K562 (cell line): ENCODE measurements around the gene TSSK2. TPM values are rescaled to one million over a fixed set of nuclear protein-coding genes. Genes with fewer than 3 reads are reported as not detected.
A peak's percentile ranks its signal among the peaks of the same experiment; 100 is the strongest.

Experiments
- ATAC-seq: fragments of 200-7000 bp; cut with Tn5 transposase; 3 replicates; pipeline ENCODE4 v1.9.1; 2020; ENCODE audit warnings: moderate library complexity
- BruUV-seq: library from RNA; stranded (reverse); fragments of 400-500 nt; replicated peaks from 2 replicates; lab custom pipeline; 2021; lab: Mats Ljungman, UMichigan
- CTCF ChIA-PET: fragments of 300-600 bp; formaldehyde crosslinking; extraction: SDS; loops from one replicate; lab custom pipeline; 2021; ENCODE audit warnings: low intra/inter-chr PET ratio; lab: Yijun Ruan, JAX
- POLR2A ChIA-PET: fragments of 300-600, 350-650 bp; sonication (Branson Sonifier 250); formaldehyde crosslinking; extraction: SDS; loops from one replicate; lab custom pipeline; 2021; ENCODE audit warnings: antibody characterized with exemption, inconsistent platforms; lab: Yijun Ruan, JAX
- DNase-seq, 4 experiments: peaks; one replicate each; pipeline versions ENCODE4 v3.0.0 to v3.0.0-alpha.2; 2011 to 2018; ENCODE audit warnings: low spot score in 3 of 4, mixed read lengths in 3 of 4; ENCODE audit errors: extremely low read depth in 1 of 4
- FAIRE-seq: peaks from 2 replicates; lab custom pipeline; 2011; peaks lifted over from hg19 to GRCh38; lab: Jason Lieb, UNC
- H2AFZ ChIP-seq: 2 replicates; pipeline ENCODE4 v1.6.0; 2011; ENCODE audit warnings: low read depth, low read length, control low read depth, inconsistent platforms
- H3K27ac ChIP-seq: fragments of 200-600 bp; 3 replicates; pipeline ENCODE4 v1.8.0; 2011; ENCODE audit warnings: low read depth, mild to moderate bottlenecking, control low read depth, inconsistent platforms, low read length, moderate library complexity, mixed read lengths; ENCODE audit errors: extremely low read depth
- H3K27me3 ChIP-seq, 2 experiments: fragments of 300-600 bp in 1 of 2; 2 replicates in 1 of 2; 3 replicates in 1 of 2; pipeline versions ENCODE4 v1.6.0 to v1.8.0; 2011; ENCODE audit warnings: inconsistent platforms in 2 of 2, low read length in 2 of 2, mild to moderate bottlenecking in 1 of 2, mixed read lengths in 1 of 2, moderate library complexity in 1 of 2; ENCODE audit not compliant: control insufficient read depth in 2 of 2, insufficient read depth in 2 of 2
- H3K36me3 ChIP-seq: fragments of 300-600 bp; 3 replicates; pipeline ENCODE4 v1.8.0; 2011; ENCODE audit warnings: mild to moderate bottlenecking, low read length, inconsistent platforms; ENCODE audit not compliant: control insufficient read depth, insufficient read depth
- H3K4me1 ChIP-seq, 2 experiments: fragments of 200-600 bp in 1 of 2; replicated peaks in 1 of 2; 2 replicates in 1 of 2; 3 replicates in 1 of 2; pipeline versions ENCODE4 v1.5.1 to v1.8.0; 2011; ENCODE audit warnings: inconsistent platforms in 2 of 2, low read length in 2 of 2, mild to moderate bottlenecking in 1 of 2, mixed read lengths in 1 of 2, moderate library complexity in 1 of 2; ENCODE audit not compliant: control insufficient read depth in 2 of 2, insufficient read depth in 2 of 2
- H3K4me2 ChIP-seq: 2 replicates; pipeline ENCODE4 v1.6.1; 2011; ENCODE audit warnings: low read length, control low read depth, inconsistent platforms, mixed read lengths; ENCODE audit not compliant: insufficient read depth
- H3K4me3 ChIP-seq: fragments of 200-600 bp; sonication (generic), shearing (Covaris generic); 2 replicates; pipeline ENCODE4 v1.5.1; 2016; ENCODE audit warnings: control low read depth, inconsistent platforms
- H3K79me2 ChIP-seq: fragments of 200-600 bp; 3 replicates; pipeline ENCODE4 v1.8.0; 2011; ENCODE audit warnings: low read length, inconsistent platforms; ENCODE audit not compliant: control insufficient read depth, insufficient read depth
- H3K9ac ChIP-seq, 2 experiments: 2 replicates each; pipeline versions ENCODE4 v1.6.0 to v1.6.1; 2011; ENCODE audit warnings: low read depth in 2 of 2, low read length in 2 of 2, control low read depth in 1 of 2, inconsistent platforms in 1 of 2, mild to moderate bottlenecking in 1 of 2, mixed read lengths in 1 of 2; ENCODE audit not compliant: insufficient read depth in 1 of 2
- H3K9me1 ChIP-seq: one replicate; pipeline ENCODE4 v1.6.0; 2011; ENCODE audit warnings: inconsistent platforms, mild to moderate bottlenecking, low read length, moderate library complexity; ENCODE audit not compliant: control insufficient read depth, insufficient read depth
- H3K9me3 ChIP-seq: replicated peaks from 2 replicates; pipeline ENCODE4 v1.5.1; 2011; ENCODE audit warnings: low read depth, low read length, inconsistent platforms; ENCODE audit not compliant: control insufficient read depth, insufficient read depth
- H4K20me1 ChIP-seq: replicated peaks from 2 replicates; pipeline ENCODE4 v1.6.1; 2011; ENCODE audit warnings: low read length, inconsistent platforms, mixed read lengths; ENCODE audit not compliant: control insufficient read depth, insufficient read depth
- ADNP ChIP-seq: fragments of 200-800 bp; sonication (Bioruptor generic); IDR thresholded peaks from 2 replicates; pipeline ENCODE4 v1.6.1; 2016; ENCODE audit warnings: missing genetic modification characterization, missing compliant biosample characterization
- ARID2 ChIP-seq: fragments of 450-650 bp; IDR thresholded peaks from 2 replicates; pipeline ENCODE4 v1.6.1; 2017; ENCODE audit warnings: antibody characterized with exemption, mild to moderate bottlenecking
- ARNT ChIP-seq, 2 experiments: fragments of 450-650 bp; IDR thresholded peaks; 2 replicates each; pipeline ENCODE4 v1.6.1; 2016; ENCODE audit warnings: mild to moderate bottlenecking in 1 of 2
- CBX3 ChIP-seq, 2 experiments: IDR thresholded peaks; 1 replicate in 1 of 2; 2 replicates in 1 of 2; pipeline ENCODE4 v1.6.1; 2012; ENCODE audit warnings: inconsistent platforms in 2 of 2, low read length in 2 of 2, borderline replicate concordance in 1 of 2, control low read depth in 1 of 2
- FOXA1 ChIP-seq: fragments of 450-650 bp; IDR thresholded peaks from 2 replicates; pipeline ENCODE4 v1.6.1; 2016; ENCODE audit warnings: mild to moderate bottlenecking, borderline replicate concordance
- FOXA3 ChIP-seq, 2 experiments: fragments of 450-650 bp in 1 of 2; sonication (generic) in 1 of 2; formaldehyde crosslinking; IDR thresholded peaks in 1 of 2; conservative IDR thresholded peaks in 1 of 2; 2 replicates each; pipeline versions ENCODE4 v1.4.0 to v1.8.0; 2020 to 2022; ENCODE audit warnings: mild to moderate bottlenecking in 2 of 2, missing genetic modification reagents in 1 of 2
- FOXP1 ChIP-seq: sonication (generic); formaldehyde crosslinking; IDR thresholded peaks from 2 replicates; pipeline ENCODE4 v1.8.0; 2022; ENCODE audit warnings: mild to moderate bottlenecking, missing genetic modification reagents
- HDAC3 ChIP-seq: fragments of 450-650 bp; IDR thresholded peaks from 2 replicates; pipeline ENCODE4 v1.6.1; 2018; ENCODE audit warnings: borderline replicate concordance, mild to moderate bottlenecking, moderate library complexity; ENCODE audit not compliant: partially characterized antibody
- HLTF ChIP-seq: fragments of 450-650 bp; IDR thresholded peaks from 2 replicates; pipeline ENCODE4 v1.6.1; 2016
- HSF4 ChIP-seq: fragments of 250-450 bp; sonication (Bioruptor Pico); IDR thresholded peaks from 2 replicates; pipeline ENCODE4 v2.1.2; 2022; ENCODE audit warnings: mild to moderate bottlenecking, moderate library complexity, borderline replicate concordance
- JUN ChIP-seq, 2 experiments: sonication (generic) in 1 of 2; formaldehyde crosslinking in 1 of 2; IDR thresholded peaks; 2 replicates each; pipeline versions ENCODE4 v1.6.1 to v1.8.0; 2012 to 2022; ENCODE audit warnings: borderline replicate concordance in 2 of 2, mild to moderate bottlenecking in 2 of 2, improper control_type of control experiment in 1 of 2, low read depth in 1 of 2, low read length in 1 of 2, missing genetic modification reagents in 1 of 2
- MTA1 ChIP-seq: fragments of 450-650 bp; IDR thresholded peaks from 2 replicates; pipeline ENCODE4 v1.6.1; 2017; ENCODE audit warnings: borderline replicate concordance
- NKRF ChIP-seq: fragments of 450-650 bp; IDR thresholded peaks from 2 replicates; pipeline ENCODE4 v1.6.1; 2016; ENCODE audit warnings: borderline replicate concordance
- SP2 ChIP-seq: IDR thresholded peaks from 2 replicates; pipeline ENCODE4 v1.6.1; 2011; ENCODE audit warnings: mild to moderate bottlenecking, low read depth, low read length, moderate library complexity; ENCODE audit not compliant: poor library complexity, severe bottlenecking; ENCODE audit errors: extremely low read depth
- TRIM24 ChIP-seq, 2 experiments: fragments of 450-650 bp; IDR thresholded peaks; 2 replicates each; pipeline ENCODE4 v1.6.1; 2016
- TRIM28 ChIP-seq: fragments of 450-650 bp; IDR thresholded peaks from 2 replicates; pipeline ENCODE4 v1.6.1; 2017
- ZEB2 ChIP-seq: fragments of 450-650 bp; IDR thresholded peaks from 2 replicates; pipeline ENCODE4 v1.6.1; 2016
- ZNF280A ChIP-seq: fragments of 450-650 bp; IDR thresholded peaks from 2 replicates; pipeline ENCODE4 v1.6.1; 2018; ENCODE audit warnings: mild to moderate bottlenecking, low read depth; ENCODE audit not compliant: partially characterized antibody
- ZNF280B ChIP-seq: fragments of 250-450 bp; sonication (Bioruptor Pico); IDR thresholded peaks from 2 replicates; pipeline ENCODE4 v1.5.1; 2021; ENCODE audit warnings: mild to moderate bottlenecking
- WGBS: fragments of 100-300 bp; shearing (Covaris generic); methylation state at CpG from one replicate; pipeline ENCODE4 v1.1.6; 2016; ENCODE audit warnings: low coverage, mixed read lengths; ENCODE audit not compliant: insufficient coverage; ENCODE audit errors: missing lambda C conversion rate; 5-methylcytosine and 5-hydroxymethylcytosine counted together
- in situ Hi-C: fragments of 300-500 bp; cut with MboI; formaldehyde crosslinking; loops from 4 replicates; pipeline ENCODE4 v1.15.0; 2018; ENCODE audit warnings: inconsistent platforms, mixed read lengths
- intact Hi-C: fragments of 100-400 bp; cut with micrococcal nuclease; formaldehyde crosslinking; loops from 2 replicates; pipeline ENCODE4 v1.14.2; 2022
- polyA plus RNA-seq, 8 experiments: library from polyadenylated mRNA; depleted of rRNA in 4 of 8; stranded (reverse) in 5 of 8; unstranded in 3 of 8; fragments of >200 nt; fragmentation: Nextera tagmentation in 2 of 8; fragmentation: Illumina TruSeq in 1 of 8; extraction: Ambion mirVana in 2 of 8; extraction: Trizol in 1 of 8; gene quantifications; 2 replicates each; pipeline versions ENCODE4 v1.2.1 to v1.2.3, GENCODE V29; 2011 to 2014; ENCODE audit warnings: inconsistent platforms in 1 of 8, missing spikeins in 1 of 8
- total RNA-seq, 7 experiments: library from RNA; depleted of rRNA in 6 of 7; stranded (reverse); fragments of >200 nt in 6 of 7; fragmentation: Illumina TruSeq in 2 of 7; extraction: Trizol in 2 of 7; gene quantifications; 2 replicates each; pipeline versions ENCODE4 v1.2.1 to v1.2.3, GENCODE V29; 2011 to 2021; ENCODE audit warnings: low replicate concordance in 1 of 7

The TSSK2 gene
- total and polyA plus RNA-seq, 9 of the 15 experiments (the other 6 are each of a cell fraction or from before 2014, with no cell fraction given), result 0.04 TPM; not detected in 8

DNA sequence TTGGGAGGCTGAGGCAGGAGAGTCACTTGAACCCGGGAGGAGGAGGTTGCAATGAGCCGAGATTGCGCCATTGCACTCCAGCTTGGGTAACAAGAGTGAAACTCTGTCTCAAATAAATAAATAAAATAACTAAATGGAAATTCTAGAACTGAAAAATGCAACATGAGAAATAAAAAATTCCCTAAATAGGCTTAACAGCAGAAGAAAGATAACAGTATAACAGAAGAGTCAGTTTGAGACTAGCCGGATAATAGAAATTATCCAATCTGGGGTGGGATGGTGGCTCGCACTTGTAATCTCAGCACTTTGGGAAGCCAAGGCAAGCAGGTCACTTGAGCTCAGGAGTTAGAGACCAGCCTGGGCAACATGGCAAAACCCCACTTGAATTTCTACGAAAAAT, 33.3 kb downstream of the TSSK2 start:
- H3K36me3 ChIP-seq, result no peaks in the 10 kb centered on the region
- H3K4me1 ChIP-seq, result peaks cover 3 to 12% of the 10 kb centered on the region in 2 experiments; a peak in 4 of 5 replicates
- H2AFZ ChIP-seq, result no peak overlapping the region
- FAIRE-seq (no peak), DNase-seq (no peak), ATAC-seq (no peak)
- WGBS, result 14% methylated on average over 6 of the region's 6 CpGs
- ChIA-PET POLR2A (interaction anchor here (1.0 kb wide), 1 partner anchor 18 kb away, joined by 4 read pairs; no protein-coding TSS in a partner anchor), CTCF (no interaction called here)
- H3K4me3 ChIP-seq, result no peak overlapping the region
- intact Hi-C loops (no loop called here), in situ Hi-C loops (no loop called here)
- TF ChIP-seq ZNF280B (CRISPR knock-in tag) (peak; percentile 86), HSF4 (CRISPR knock-in tag) (no peak), MTA1 (0 out of 2 replicates have a peak, but pooled peaks have one; percentile 53), NKRF (peak; percentile 19), SP2 (no peak), ZNF280A (peak; percentile 97), HDAC3 (no peak), JUN (IDR thresholded peaks at IDR 0.05; ENCODE audit: borderline replicate concordance, low read depth, low read length) (0 out of 2 replicates have a peak, but pooled peaks have one; percentile 9), JUN (CRISPR knock-in tag; IDR thresholded peaks at IDR 0.05; ENCODE audit: borderline replicate concordance) (no peak), HLTF (peak; percentile 92), TRIM24 (IDR thresholded peaks at IDR 0.05) (peak; percentile 68 to 85), ARNT (IDR thresholded peaks at IDR 0.05) (peak in 1 of 2 experiments; percentile 54; a peak in 1 of 4 replicates), ADNP (no peak), FOXA3 (CRISPR knock-in tag; conservative IDR thresholded peaks at IDR 0.05 in 1 of 2, IDR thresholded peaks at IDR 0.05 in 1 of 2) (no peak), ARID2 (no peak), CBX3 (IDR thresholded peaks at IDR 0.05; ENCODE audit: borderline replicate concordance in 1 of 2, low read length in 2 of 2) (peak in 1 of 2 experiments; percentile 91; a peak in 2 of 3 replicates), TRIM28 (peak; percentile 97), FOXP1 (CRISPR knock-in tag) (no peak), FOXA1 (no peak), ZEB2 (peak; percentile 65; the same call in 1 of the 2 replicates)
- peaks cover 9% of the 10 kb centered on the region for H3K9me3 ChIP-seq
- H3K9ac ChIP-seq, result no peak overlapping the region
- no TSS peak for BruUV-seq
- H3K4me2 ChIP-seq, result no peak overlapping the region
- H3K79me2 ChIP-seq, result no peaks in the 10 kb centered on the region
- peaks cover 38 to 56% of the 10 kb centered on the region in 2 experiments for H3K27me3 ChIP-seq
- H3K27ac ChIP-seq, result no peak overlapping the region
- peaks cover 7% of the 10 kb centered on the region; the same call in 1 of the 2 replicates for H4K20me1 ChIP-seq
- no peaks in the 10 kb centered on the region for H3K9me1 ChIP-seq
